K562 (cell line): ENCODE measurements around the gene HERC5.

Experiments used
- CHD2 ChIP-seq: IDR thresholded peaks from 2 replicates; pipeline ENCODE4 v1.6.1; 2011; ENCODE audit warnings: low read depth, low read length
- CTCF ChIP-seq, 3 experiments: IDR thresholded peaks in 2 of 3; conservative IDR thresholded peaks in 1 of 3; 2 replicates each; pipeline ENCODE4 v1.5.1; 2011 to 2012; ENCODE audit warnings: low read length in 3 of 3, mild to moderate bottlenecking in 3 of 3, control low read depth in 2 of 3, improper control_type of control experiment in 1 of 3, inconsistent platforms in 1 of 3, low read depth in 1 of 3, mixed read lengths in 1 of 3, moderate library complexity in 1 of 3; ENCODE audit not compliant: insufficient read depth in 2 of 3
- MAX ChIP-seq: sonication (generic); formaldehyde crosslinking; IDR thresholded peaks from 2 replicates; pipeline ENCODE4 v1.9.0; 2022; ENCODE audit warnings: mild to moderate bottlenecking, missing genetic modification reagents
- NONO ChIP-seq, 2 experiments: fragments of 200-400 bp in 1 of 2; fragments of 450-650 bp in 1 of 2; formaldehyde crosslinking in 1 of 2; IDR thresholded peaks; 2 replicates each; pipeline ENCODE4 v1.6.1; 2017; ENCODE audit warnings: low read depth in 2 of 2, mild to moderate bottlenecking in 2 of 2, moderate library complexity in 2 of 2, low read length in 1 of 2
- POLR2A ChIP-seq: fragments of 450-650 bp; conservative IDR thresholded peaks from 2 replicates; pipeline ENCODE4 v1.6.1; 2016
- RBM22 ChIP-seq: fragments of 200-400 bp; formaldehyde crosslinking; IDR thresholded peaks from 2 replicates; pipeline ENCODE4 v1.6.1; 2018; ENCODE audit warnings: low read length, low read depth; ENCODE audit not compliant: poor library complexity, severe bottlenecking
- SMARCA4 ChIP-seq: fragments of 450-650 bp; IDR thresholded peaks from 2 replicates; pipeline ENCODE4 v1.6.1; 2016
- SMC3 ChIP-seq: conservative IDR thresholded peaks from 2 replicates; pipeline ENCODE4 v1.6.1; 2011; ENCODE audit warnings: low read depth, low read length, improper control_type of control experiment; ENCODE audit not compliant: insufficient read depth
- ZBED1 ChIP-seq: IDR thresholded peaks from 2 replicates; pipeline ENCODE4 v1.6.1; 2014
- ZFPM2 ChIP-seq: fragments of 250-450 bp; sonication (Bioruptor Pico); IDR thresholded peaks from 2 replicates; pipeline ENCODE4 v1.5.1; 2022; ENCODE audit warnings: mild to moderate bottlenecking
- ZNF316 ChIP-seq: fragments of 450-650 bp; IDR thresholded peaks from 2 replicates; pipeline ENCODE4 v1.6.1; 2016

GRCh38 chr4:88522702-88523324, 65.9 kb downstream of the HERC5 start:
- TF ChIP-seq SMC3 (no peak), CTCF (IDR thresholded peaks at IDR 0.05 in 2 of 3, conservative IDR thresholded peaks at IDR 0.05 in 1 of 3; ENCODE audit: insufficient read depth in 2 of 3, low read depth in 1 of 3, low read length in 3 of 3) (no peak), MAX (CRISPR knock-in tag) (no peak), ZNF316 (no peak), ZBED1 (no peak), ZFPM2 (CRISPR knock-in tag) (no peak), RBM22 (no peak), POLR2A (no peak), SMARCA4 (no peak), NONO (IDR thresholded peaks at IDR 0.05; ENCODE audit: low read depth in 2 of 2, low read length in 1 of 2) (no peak), CHD2 (no peak)
